HL-60/S4 treated with retinoic acid at 250 ng/mL for 4 days and 3 days (cell line): Measurements from ENCODE around the gene CIB4.

Source experiments
- in situ Hi-C: fragments of 300-500 bp; cut with MboI; formaldehyde crosslinking; loops from 2 replicates; pipeline ENCODE4 v1.7.0; 2022; ENCODE audit warnings: low sequenced_read_pairs

CIB4 gene

GRCh38 chr2:26533661-26534060 is 107.5 kb downstream of the CIB4 start:
- in situ Hi-C loops = no loop called here

- in situ Hi-C loops = no loop called here
Measured at GRCh38 chr2:26532301-26533250, 108.6 kb downstream of the CIB4 start.
